Measurements from ENCODE around the gene OBSCN. TPM values are rescaled to one million over a fixed set of nuclear protein-coding genes. Genes with fewer than 3 reads are reported as not detected.
"Not testable (repeated sequence)": the region's sequence is repeated elsewhere in the genome, so short reads cannot be mapped to it uniquely, and the experiment has no call there.

The OBSCN gene
- total and polyA plus RNA-seq, 2 donors (not counting 1 experiment from before 2014, with no cell fraction given), result 10.0 to 63.9 TPM

DNA sequence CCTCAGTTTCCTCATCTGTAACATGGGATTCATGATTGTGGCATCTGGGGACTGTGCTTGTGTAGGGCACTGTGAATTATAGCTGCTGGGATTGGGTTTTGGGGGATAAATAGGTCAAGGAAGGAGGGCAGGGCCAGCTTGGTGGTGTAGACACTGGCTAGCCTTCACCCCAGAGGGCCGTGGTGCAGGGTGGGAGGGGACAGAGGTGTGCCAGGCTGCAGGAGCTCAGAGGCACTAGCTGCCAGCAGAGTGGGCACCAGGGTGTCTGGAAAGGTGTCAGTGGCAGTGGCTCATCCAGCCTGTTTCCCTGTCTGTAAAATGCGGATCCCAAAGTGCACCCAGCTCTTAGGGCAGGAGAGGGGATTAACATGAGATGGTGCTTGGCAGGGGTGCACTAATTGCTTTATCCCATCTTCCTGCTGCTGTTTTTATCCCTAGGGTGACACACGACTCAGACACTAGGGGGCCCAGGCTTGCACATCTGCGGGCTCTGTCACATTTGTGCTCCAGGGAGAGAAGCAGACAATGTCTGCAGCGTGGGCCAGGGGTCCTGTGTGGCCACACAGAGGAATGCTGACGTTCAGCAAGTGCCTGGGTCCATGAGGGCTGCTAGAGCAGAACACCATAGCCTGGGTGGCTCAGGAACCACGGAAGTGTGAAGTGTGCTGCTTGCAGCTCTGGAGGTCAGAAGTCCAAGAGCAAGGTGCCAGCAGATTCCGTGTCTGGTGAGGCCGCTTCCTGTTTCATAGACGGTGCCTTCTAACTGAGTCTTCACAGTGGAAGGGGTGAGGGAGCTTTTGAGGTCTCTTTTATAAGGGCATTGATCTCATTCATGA is 19.3 kb downstream of the OBSCN start:
- DNase-seq, result no peak
- no peaks in the 10 kb centered on the region for H3K9me3 Mint-ChIP-seq (ENCODE audit: insufficient read depth)
- Histone ChIP-seq H3K36me3 (replicated peaks in 1 of 2; ENCODE audit: control extremely low read depth in 1 of 2, control insufficient read depth in 1 of 2, extremely low read depth in 1 of 2, insufficient read depth in 2 of 2, low read length in 1 of 2) (peaks cover 0 to 6% of the 10 kb centered on the region in 2 experiments), H3K27ac (ENCODE audit: low read length in 2 of 2) (no peak overlapping the region), H3K9me3 (ENCODE audit: control extremely low read depth in 1 of 3, control insufficient read depth in 2 of 3, insufficient read depth in 1 of 3, low read length in 2 of 3) (peaks cover 0 to 12% (median 8%) of the 10 kb centered on the region in 3 donors), H3K4me1 (ENCODE audit: control insufficient read depth in 2 of 2, insufficient read depth in 2 of 2, low read length in 2 of 2) (no peaks in the 10 kb centered on the region), H3K79me2 (ENCODE audit: control insufficient read depth, insufficient read depth, low read length) (no peaks in the 10 kb centered on the region), H2AFZ (ENCODE audit: insufficient read depth, low read depth, low read length, poor library complexity, severe bottlenecking) (no peak overlapping the region), H3K27me3 (replicated peaks in 1 of 4; ENCODE audit: control extremely low read depth in 1 of 4, control insufficient read depth in 3 of 4, insufficient read depth in 4 of 4, low read length in 3 of 4) (no peaks in the 10 kb centered on the region), H3K4me2 (replicated peaks; ENCODE audit: low read depth, low read length, poor library complexity, severe bottlenecking) (no peak overlapping the region), H3K4me3 (ENCODE audit: control extremely low read depth in 1 of 5, extremely low read depth in 1 of 5, insufficient read depth in 1 of 5, low read depth in 2 of 5, low read length in 4 of 5) (no peak overlapping the region), H3K9ac (ENCODE audit: low read length) (no peak overlapping the region), H4K20me1 (ENCODE audit: control insufficient read depth, insufficient read depth, low read length, poor library complexity, severe bottlenecking) (no peaks in the 10 kb centered on the region)
- CTCF ChIA-PET, result interaction anchor here (0.5 to 1.1 kb wide), 2 partner anchors 13 to 429 kb away, joined by 3 read pairs; no protein-coding TSS in a partner anchor
- no peak overlapping the region for H3K27ac Mint-ChIP-seq
- TF ChIP-seq, protein P1, sequence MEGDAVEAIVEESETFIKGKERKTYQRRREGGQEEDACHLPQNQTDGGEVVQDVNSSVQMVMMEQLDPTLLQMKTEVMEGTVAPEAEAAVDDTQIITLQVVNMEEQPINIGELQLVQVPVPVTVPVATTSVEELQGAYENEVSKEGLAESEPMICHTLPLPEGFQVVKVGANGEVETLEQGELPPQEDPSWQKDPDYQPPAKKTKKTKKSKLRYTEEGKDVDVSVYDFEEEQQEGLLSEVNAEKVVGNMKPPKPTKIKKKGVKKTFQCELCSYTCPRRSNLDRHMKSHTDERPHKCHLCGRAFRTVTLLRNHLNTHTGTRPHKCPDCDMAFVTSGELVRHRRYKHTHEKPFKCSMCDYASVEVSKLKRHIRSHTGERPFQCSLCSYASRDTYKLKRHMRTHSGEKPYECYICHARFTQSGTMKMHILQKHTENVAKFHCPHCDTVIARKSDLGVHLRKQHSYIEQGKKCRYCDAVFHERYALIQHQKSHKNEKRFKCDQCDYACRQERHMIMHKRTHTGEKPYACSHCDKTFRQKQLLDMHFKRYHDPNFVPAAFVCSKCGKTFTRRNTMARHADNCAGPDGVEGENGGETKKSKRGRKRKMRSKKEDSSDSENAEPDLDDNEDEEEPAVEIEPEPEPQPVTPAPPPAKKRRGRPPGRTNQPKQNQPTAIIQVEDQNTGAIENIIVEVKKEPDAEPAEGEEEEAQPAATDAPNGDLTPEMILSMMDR (IDR thresholded peaks at IDR 0.05), result no peak
- no peak for TF ChIP-seq EZH2 (IDR thresholded peaks at IDR 0.05; ENCODE audit: borderline replicate concordance, insufficient read depth, low read depth, low read length, poor library complexity, severe bottlenecking)
- ATAC-seq (ENCODE audit: low read depth), result no peak
- 85% methylated on average over 7 of the region's 10 CpGs for WGBS (ENCODE audit: insufficient coverage)
- intact Hi-C loops (cut with micrococcal nuclease), result no loop called here
- peaks cover 2% of the 10 kb centered on the region for H3K4me1 Mint-ChIP-seq
- H3K27me3 Mint-ChIP-seq, result no peaks in the 10 kb centered on the region
- no peak overlapping the region for H3K4me3 Mint-ChIP-seq
- POLR2A ChIA-PET, result no interaction called here

DNA sequence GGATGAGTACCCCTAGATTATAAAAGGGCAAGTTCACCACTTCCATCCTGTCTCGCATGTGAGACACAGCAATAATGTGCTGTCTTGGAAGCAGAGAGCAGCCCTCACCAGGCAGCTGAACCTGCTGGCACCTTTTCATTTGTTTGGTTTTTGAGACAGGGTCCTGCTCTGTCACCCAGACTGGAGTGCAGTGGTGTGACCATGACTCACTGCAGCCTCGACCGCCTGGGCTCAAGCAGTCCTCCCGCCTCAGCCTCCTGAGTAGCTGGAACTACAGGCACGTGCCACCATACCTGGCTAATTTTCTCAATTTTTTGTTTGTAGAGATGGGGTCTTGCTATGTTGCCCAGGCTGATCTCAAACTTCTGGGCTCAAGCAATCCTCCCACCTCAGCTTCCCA is 20.3 kb downstream of the OBSCN start:
- DNase-seq; H3K9me3 Mint-ChIP-seq (ENCODE audit: insufficient read depth); POLR2A ChIA-PET; CTCF ChIA-PET; H3K36me3 ChIP-seq (replicated peaks in 1 of 2; ENCODE audit: control extremely low read depth in 1 of 2, control insufficient read depth in 1 of 2, extremely low read depth in 1 of 2, insufficient read depth in 2 of 2, low read length in 1 of 2); H3K27ac ChIP-seq (ENCODE audit: low read length in 2 of 2); H3K4me1 Mint-ChIP-seq; H3K4me2 ChIP-seq (replicated peaks; ENCODE audit: low read depth, low read length, poor library complexity, severe bottlenecking); ATAC-seq (ENCODE audit: low read depth); H3K27ac Mint-ChIP-seq; intact Hi-C loops (cut with micrococcal nuclease); H3K79me2 ChIP-seq (ENCODE audit: control insufficient read depth, insufficient read depth, low read length); H3K27me3 Mint-ChIP-seq; H3K9ac ChIP-seq (ENCODE audit: low read length); H2AFZ ChIP-seq (ENCODE audit: insufficient read depth, low read depth, low read length, poor library complexity, severe bottlenecking); H3K4me1 ChIP-seq (ENCODE audit: control insufficient read depth in 2 of 2, insufficient read depth in 2 of 2, low read length in 2 of 2); H3K4me3 ChIP-seq (ENCODE audit: control extremely low read depth in 1 of 5, extremely low read depth in 1 of 5, insufficient read depth in 1 of 5, low read depth in 2 of 5, low read length in 4 of 5); H3K4me3 Mint-ChIP-seq; H4K20me1 ChIP-seq (ENCODE audit: control insufficient read depth, insufficient read depth, low read length, poor library complexity, severe bottlenecking); H3K27me3 ChIP-seq (replicated peaks in 1 of 4; ENCODE audit: control extremely low read depth in 1 of 4, control insufficient read depth in 3 of 4, insufficient read depth in 4 of 4, low read length in 3 of 4): not testable (repeated sequence)
- WGBS (ENCODE audit: insufficient coverage), result 100% methylated on average over 3 of the region's 5 CpGs
- peaks cover 0 to 12% (median 10%) of the 10 kb centered on the region in 3 donors for H3K9me3 ChIP-seq (ENCODE audit: control extremely low read depth in 1 of 3, control insufficient read depth in 2 of 3, insufficient read depth in 1 of 3, low read length in 2 of 3)
